GM08714 (cell line): ENCODE measurements around the gene KRTAP1-3.
"Not testable (repeated sequence)": the region's sequence is repeated elsewhere in the genome, so short reads cannot be mapped to it uniquely, and the experiment has no call there.

Experiments used
- H3K4me3 ChIP-seq: fragments of 200-500 bp; sonication (Bioruptor generic); 2 replicates; pipeline ENCODE4 v1.5.1; 2014; ENCODE audit warnings: mild to moderate bottlenecking, low read length, inconsistent platforms
- ZNF274 ChIP-seq: IDR thresholded peaks from 2 replicates; pipeline ENCODE4 v1.6.1; 2012; ENCODE audit warnings: mild to moderate bottlenecking, low read depth, low read length

Gene KRTAP1-3

GRCh38 chr17:41034346-41034935, at the start of gene KRTAP1-3:
TSS of gene KRTAP1-3 (minus strand) at chr17:41034874. CDS start at chr17:41034821, 53 bp downstream.
- not testable (repeated sequence) for H3K4me3 ChIP-seq

- H3K4me3 ChIP-seq: not testable (repeated sequence)
Measured at GRCh38 chr17:41084100-41084856, 49.6 kb upstream of the KRTAP1-3 start, which contains the start of gene KRTAP4-7. TSS of gene KRTAP4-7 (plus strand) at chr17:41084150. CDS start at chr17:41084207, 57 bp downstream.

- not testable (repeated sequence) for H3K4me3 ChIP-seq
Measured at GRCh38 chr17:41083427-41083826, 48.8 kb upstream of the KRTAP1-3 start.

- H3K4me3 ChIP-seq: no peak overlapping the region
- no peak for TF ChIP-seq ZNF274
Measured at GRCh38 chr17:41082626-41083025, 48.0 kb upstream of the KRTAP1-3 start.

- no peak overlapping the region for H3K4me3 ChIP-seq
- no peak for TF ChIP-seq ZNF274
Measured at GRCh38 chr17:41076788-41077187, 42.1 kb upstream of the KRTAP1-3 start.

GRCh38 chr17:41073676-41074075, 39.0 kb upstream of the KRTAP1-3 start:
- no peak for TF ChIP-seq ZNF274
- H3K4me3 ChIP-seq: no peak overlapping the region

- no peak overlapping the region for H3K4me3 ChIP-seq
- TF ChIP-seq ZNF274: no peak
Measured at GRCh38 chr17:41071606-41072360, 37.1 kb upstream of the KRTAP1-3 start.

GRCh38 chr17:41069031-41069430, 34.4 kb upstream of the KRTAP1-3 start:
- no peak overlapping the region for H3K4me3 ChIP-seq

GRCh38 chr17:41067281-41067680, 32.6 kb upstream of the KRTAP1-3 start:
- no peak for TF ChIP-seq ZNF274
- no peak overlapping the region for H3K4me3 ChIP-seq

More at GRCh38 chr17:41069031-41069430, 34.4 kb upstream of the KRTAP1-3 start:
- no peak for TF ChIP-seq ZNF274

- TF ChIP-seq ZNF274: no peak
- H3K4me3 ChIP-seq: no peak within 1 kb of the TSS
Measured at GRCh38 chr17:41065829-41066624, 31.4 kb upstream of the KRTAP1-3 start, which contains the start of gene KRTAP2-4. TSS of gene KRTAP2-4 (minus strand) at chr17:41065879. CDS start at chr17:41065845, 34 bp downstream.

GRCh38 chr17:41065016-41065689, 30.5 kb upstream of the KRTAP1-3 start:
- H3K4me3 ChIP-seq: not testable (repeated sequence)

GRCh38 chr17:41064301-41064700, 29.6 kb upstream of the KRTAP1-3 start:
- TF ChIP-seq ZNF274: no peak
- no peak overlapping the region for H3K4me3 ChIP-seq

- no peak overlapping the region for H3K4me3 ChIP-seq
- no peak for TF ChIP-seq ZNF274
Measured at GRCh38 chr17:41063449-41063848, 28.8 kb upstream of the KRTAP1-3 start.

GRCh38 chr17:41061964-41062363, 27.3 kb upstream of the KRTAP1-3 start:
- H3K4me3 ChIP-seq: no peak overlapping the region
- TF ChIP-seq ZNF274: no peak
